Fibroblast of lung (primary cell): ENCODE measurements around the gene RAI1.

ENCODE experiments used
- EZH2 ChIP-seq: IDR thresholded peaks from 2 replicates; pipeline ENCODE4 v1.5.1; 2012; ENCODE audit warnings: low read length, control low read depth, mild to moderate bottlenecking; ENCODE audit errors: missing control alignments
- TF ChIP-seq, protein P1 (sequence below), 2 donors: IDR thresholded peaks in 1 of 2; conservative IDR thresholded peaks in 1 of 2; 1 replicate in 1 of 2; 2 replicates in 1 of 2; pipeline ENCODE4 v1.5.1; 2011 to 2012; ENCODE audit warnings: low read length in 2 of 2, control low read depth in 1 of 2, inconsistent platforms in 1 of 2, low read depth in 1 of 2, mild to moderate bottlenecking in 1 of 2

DNA sequence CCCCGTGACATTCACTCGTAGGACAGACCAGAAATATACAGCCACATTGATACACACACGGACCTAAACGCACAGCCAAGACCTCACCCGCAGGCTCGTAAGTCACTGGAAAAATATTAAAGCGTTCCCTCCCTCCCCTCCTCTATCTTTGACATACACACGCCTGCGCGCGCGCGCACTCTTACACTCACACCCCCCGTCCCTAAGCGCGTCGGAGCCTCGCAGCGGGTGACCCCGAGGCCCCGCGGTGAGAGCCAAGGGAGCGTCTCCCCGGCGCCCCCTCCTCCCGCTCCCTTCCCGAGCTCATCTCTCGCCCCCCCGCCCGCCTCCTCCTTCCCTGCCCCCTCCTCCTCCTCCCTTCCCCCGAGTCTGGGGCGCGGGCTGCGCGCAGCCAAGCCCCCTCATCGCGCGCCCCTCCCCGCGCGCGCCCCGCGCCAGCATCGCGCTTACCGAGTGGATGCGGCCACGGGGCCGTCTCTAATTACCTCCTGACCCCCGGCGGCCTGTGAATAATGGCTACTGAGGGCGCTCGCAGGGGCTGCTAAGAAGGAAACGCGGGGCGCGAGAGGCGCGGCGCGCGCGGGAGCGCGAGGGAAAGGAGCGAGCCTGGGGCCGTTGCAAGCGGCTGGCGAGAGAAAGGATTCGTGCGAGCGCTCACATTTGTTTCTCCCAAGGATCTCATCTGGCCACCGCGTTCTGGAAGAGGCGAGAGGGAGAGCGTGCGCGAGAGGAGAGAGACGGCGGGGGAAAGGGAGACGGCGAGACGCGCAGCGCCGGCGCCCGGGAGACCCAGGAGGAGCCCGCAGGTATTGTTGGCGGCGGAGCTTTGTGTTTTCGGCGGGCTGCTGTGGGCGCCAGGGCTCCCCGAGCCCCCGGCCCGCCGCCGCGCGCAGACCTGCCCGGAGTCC is 42.4 kb downstream of the RAI1 start:
- TF ChIP-seq, protein P1, sequence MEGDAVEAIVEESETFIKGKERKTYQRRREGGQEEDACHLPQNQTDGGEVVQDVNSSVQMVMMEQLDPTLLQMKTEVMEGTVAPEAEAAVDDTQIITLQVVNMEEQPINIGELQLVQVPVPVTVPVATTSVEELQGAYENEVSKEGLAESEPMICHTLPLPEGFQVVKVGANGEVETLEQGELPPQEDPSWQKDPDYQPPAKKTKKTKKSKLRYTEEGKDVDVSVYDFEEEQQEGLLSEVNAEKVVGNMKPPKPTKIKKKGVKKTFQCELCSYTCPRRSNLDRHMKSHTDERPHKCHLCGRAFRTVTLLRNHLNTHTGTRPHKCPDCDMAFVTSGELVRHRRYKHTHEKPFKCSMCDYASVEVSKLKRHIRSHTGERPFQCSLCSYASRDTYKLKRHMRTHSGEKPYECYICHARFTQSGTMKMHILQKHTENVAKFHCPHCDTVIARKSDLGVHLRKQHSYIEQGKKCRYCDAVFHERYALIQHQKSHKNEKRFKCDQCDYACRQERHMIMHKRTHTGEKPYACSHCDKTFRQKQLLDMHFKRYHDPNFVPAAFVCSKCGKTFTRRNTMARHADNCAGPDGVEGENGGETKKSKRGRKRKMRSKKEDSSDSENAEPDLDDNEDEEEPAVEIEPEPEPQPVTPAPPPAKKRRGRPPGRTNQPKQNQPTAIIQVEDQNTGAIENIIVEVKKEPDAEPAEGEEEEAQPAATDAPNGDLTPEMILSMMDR (conservative IDR thresholded peaks at IDR 0.05 in 1 of 2, IDR thresholded peaks at IDR 0.05 in 1 of 2; ENCODE audit: low read depth in 1 of 2, low read length in 2 of 2), result no peak
- no peak for TF ChIP-seq EZH2
